ENCODE measurements around the gene VPS13D.

DNA sequence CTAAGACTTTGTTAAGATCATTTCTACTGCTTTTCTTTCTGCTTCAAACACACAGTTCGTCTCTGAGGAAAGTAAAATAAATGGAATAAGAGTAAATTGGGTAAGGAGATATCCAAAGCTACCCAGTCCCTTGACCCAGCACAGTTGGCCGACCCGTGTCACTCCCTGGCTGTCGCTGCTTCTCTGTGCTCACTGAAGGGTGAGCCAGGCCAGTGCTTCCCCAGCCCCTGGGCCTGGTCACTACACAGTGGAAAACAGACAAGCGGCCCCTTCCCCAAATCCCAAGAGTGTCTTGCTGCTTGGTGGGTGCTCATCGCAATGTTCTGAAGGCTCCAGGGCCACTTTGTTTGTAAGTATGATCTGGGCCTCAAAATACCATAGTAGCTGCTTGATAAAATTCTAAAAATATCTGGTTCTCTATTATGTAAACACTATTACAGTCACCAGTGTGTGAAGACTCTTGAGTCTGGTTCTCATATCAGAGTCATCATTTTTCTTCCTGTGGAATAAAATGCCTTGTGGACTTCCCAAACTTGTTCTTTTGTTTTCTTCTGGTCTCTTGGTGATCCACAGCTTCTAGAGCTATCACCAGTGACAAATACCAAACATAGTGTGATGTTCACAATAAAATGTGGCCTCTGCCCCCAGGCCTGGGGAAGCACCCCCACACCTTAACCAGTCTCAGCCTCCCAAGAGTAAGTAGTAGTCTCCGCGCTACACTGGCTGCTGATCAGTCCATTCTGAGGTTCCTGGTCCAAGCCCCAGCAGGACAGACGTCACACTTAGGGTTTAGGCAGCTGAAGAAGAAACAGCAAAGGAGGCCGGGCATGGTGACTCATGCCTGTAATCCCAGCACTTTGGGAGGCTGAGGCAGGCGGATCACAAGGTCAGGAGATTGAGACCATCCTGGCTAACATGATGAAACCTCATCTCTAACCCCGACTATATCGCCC lies 282.0 kb downstream of the VPS13D start:
- TF ChIP-seq CTCF (IDR thresholded peaks at IDR 0.05) (no peak), POLR2A (IDR thresholded peaks at IDR 0.05) (no peak)

All from body of pancreas (tissue), 4 donors.